SK-N-SH (cell line): ENCODE data around the gene GPATCH1. TPM values are rescaled to one million over a fixed set of nuclear protein-coding genes. Genes with fewer than 3 reads are reported as not detected.
A peak's percentile ranks its signal among the peaks of the same experiment; 100 is the strongest.

ENCODE experiments used
- CTCF ChIA-PET: fragments of 300-600, 350-600 bp; formaldehyde crosslinking; extraction: SDS; loops from one replicate; lab custom pipeline; 2021; lab: Yijun Ruan, JAX
- POLR2A ChIA-PET: fragments of 350-600 bp; sonication (Branson Sonifier 250); formaldehyde crosslinking; extraction: SDS; loops from one replicate; lab custom pipeline; 2020; ENCODE audit warnings: antibody characterized with exemption, inconsistent platforms; lab: Yijun Ruan, JAX
- DNase-seq: peaks from one replicate; pipeline ENCODE4 v3.0.0; 2012
- H2AFZ ChIP-seq: fragments of 200-600 bp; sonication (generic); 2 replicates; pipeline ENCODE4 v1.8.1; 2016; ENCODE audit warnings: antibody characterized with exemption, mild to moderate bottlenecking, low read depth
- H3F3A ChIP-seq: fragments of 200-600 bp; sonication (generic); replicated peaks from 2 replicates; pipeline ENCODE3; 2016; ENCODE audit warnings: antibody characterized with exemption, mild to moderate bottlenecking; ENCODE audit not compliant: insufficient read depth
- H3K27ac ChIP-seq, 2 experiments: fragments of 200-500 bp in 1 of 2; fragments of 200-600 bp in 1 of 2; sonication (Bioruptor generic) in 1 of 2; sonication (generic), shearing (Covaris generic) in 1 of 2; 2 replicates each; pipeline versions ENCODE4 v1.5.1 to v1.6.1; 2014 to 2016; ENCODE audit warnings: low read depth in 2 of 2, inconsistent platforms in 1 of 2, low read length in 1 of 2, mild to moderate bottlenecking in 1 of 2, mixed read lengths in 1 of 2
- H3K27me3 ChIP-seq: fragments of 200-600 bp; sonication (generic), shearing (Covaris generic); 2 replicates; pipeline ENCODE4 v1.6.1; 2016; ENCODE audit warnings: mixed run types; ENCODE audit not compliant: insufficient read depth
- H3K36me3 ChIP-seq, 2 experiments: fragments of 200-500 bp in 1 of 2; fragments of 200-600 bp in 1 of 2; sonication (Bioruptor generic) in 1 of 2; sonication (generic) in 1 of 2; replicated peaks in 1 of 2; 2 replicates each; pipeline versions ENCODE3 to v1.5.1; 2014 to 2016; ENCODE audit warnings: low read length in 1 of 2, mild to moderate bottlenecking in 1 of 2; ENCODE audit not compliant: insufficient read depth in 2 of 2, control insufficient read depth in 1 of 2
- H3K4me1 ChIP-seq, 2 experiments: fragments of 200-500 bp in 1 of 2; fragments of 200-600 bp in 1 of 2; sonication (Bioruptor generic) in 1 of 2; sonication (generic), shearing (Covaris generic) in 1 of 2; 2 replicates each; pipeline versions ENCODE4 v1.5.1 to v1.6.1; 2014 to 2016; ENCODE audit warnings: low read depth in 1 of 2, low read length in 1 of 2, mixed run types in 1 of 2; ENCODE audit not compliant: insufficient read depth in 2 of 2, control insufficient read depth in 1 of 2
- H3K4me2 ChIP-seq: fragments of 200-600 bp; sonication (generic), shearing (Covaris generic); 2 replicates; pipeline ENCODE4 v1.6.1; 2017; ENCODE audit warnings: mixed run types
- H3K4me3 ChIP-seq, 2 experiments: fragments of 200-500 bp in 1 of 2; fragments of 200-600 bp in 1 of 2; sonication (Bioruptor generic) in 1 of 2; sonication (generic), shearing (Covaris generic) in 1 of 2; 2 replicates each; pipeline versions ENCODE4 v1.5.1 to v1.8.1; 2014 to 2016; ENCODE audit warnings: low read depth in 2 of 2, inconsistent platforms in 1 of 2, low read length in 1 of 2, mild to moderate bottlenecking in 1 of 2, mixed read lengths in 1 of 2, moderate library complexity in 1 of 2
- H3K79me2 ChIP-seq: fragments of 200-600 bp; sonication (generic); 2 replicates; pipeline ENCODE4 v1.8.1; 2017; ENCODE audit warnings: mild to moderate bottlenecking; ENCODE audit not compliant: insufficient read depth
- H3K9ac ChIP-seq: fragments of 200-600 bp; sonication (generic); 2 replicates; pipeline ENCODE4 v1.6.1; 2017; ENCODE audit warnings: mixed run types
- H3K9me2 ChIP-seq: fragments of 200-600 bp; sonication (generic); 2 replicates; pipeline ENCODE4 v1.6.1; 2017; ENCODE audit warnings: mixed run types
- H3K9me3 ChIP-seq: fragments of 200-600 bp; sonication (generic); 2 replicates; pipeline ENCODE4 v1.6.1; 2017; ENCODE audit warnings: mixed run types, mild to moderate bottlenecking, moderate library complexity
- H4K20me1 ChIP-seq: fragments of 200-600 bp; sonication (generic); 2 replicates; pipeline ENCODE4 v1.6.1; 2017; ENCODE audit warnings: mild to moderate bottlenecking, mixed run types; ENCODE audit not compliant: insufficient read depth
- CTCF ChIP-seq: fragments of 200-600 bp; sonication (generic); IDR thresholded peaks from 2 replicates; pipeline ENCODE4 v1.6.1; 2017; ENCODE audit warnings: antibody characterized with exemption, mild to moderate bottlenecking, moderate library complexity
- EP300 ChIP-seq, 2 experiments: IDR thresholded peaks; 2 replicates each; pipeline versions ENCODE4 v1.4.0 to v1.6.1; 2012; ENCODE audit warnings: borderline replicate concordance in 1 of 2, low read depth in 1 of 2, low read length in 1 of 2
- EZH2phosphoT487 ChIP-seq: fragments of 200-600 bp; sonication (generic); IDR thresholded peaks from 2 replicates; pipeline ENCODE4 v1.6.1; 2017; ENCODE audit warnings: low read depth, mixed run types, mild to moderate bottlenecking, antibody characterized with exemption, moderate library complexity, borderline replicate concordance
- FOXJ3 ChIP-seq: sonication (generic); formaldehyde crosslinking; IDR thresholded peaks from 2 replicates; pipeline ENCODE4 v1.5.1; 2020; ENCODE audit warnings: mild to moderate bottlenecking, missing genetic modification reagents
- FOXM1 ChIP-seq: IDR thresholded peaks from 2 replicates; pipeline ENCODE4 v1.4.0; 2012; ENCODE audit warnings: low read depth, mild to moderate bottlenecking
- GABPA ChIP-seq: IDR thresholded peaks from 2 replicates; pipeline ENCODE4 v1.4.0; 2012; ENCODE audit warnings: low read depth, mild to moderate bottlenecking
- MXI1 ChIP-seq: IDR thresholded peaks from 2 replicates; pipeline ENCODE4 v1.6.1; 2012; ENCODE audit warnings: mild to moderate bottlenecking, low read depth, low read length, improper control_type of control experiment
- NFIC ChIP-seq: IDR thresholded peaks from 2 replicates; pipeline ENCODE4 v1.4.0; 2012; ENCODE audit warnings: borderline replicate concordance
- POLR2AphosphoS5 ChIP-seq: IDR thresholded peaks from 2 replicates; pipeline ENCODE4 v1.6.1; 2012; ENCODE audit warnings: low read depth, low read length
- RAD21 ChIP-seq: IDR thresholded peaks from 2 replicates; pipeline ENCODE4 v1.6.1; 2012; ENCODE audit warnings: mild to moderate bottlenecking, low read length
- RFX5 ChIP-seq: IDR thresholded peaks from 2 replicates; pipeline ENCODE4 v1.6.1; 2012; ENCODE audit warnings: mild to moderate bottlenecking, improper control_type of control experiment, low read length
- RXRA ChIP-seq: IDR thresholded peaks from 2 replicates; pipeline ENCODE4 v1.4.0; 2012; ENCODE audit warnings: low read depth, mild to moderate bottlenecking, borderline replicate concordance
- SIN3A ChIP-seq: IDR thresholded peaks from 2 replicates; pipeline ENCODE4 v1.6.1; 2012; ENCODE audit warnings: low read depth, mild to moderate bottlenecking, low read length, moderate library complexity, borderline replicate concordance
- TAF1 ChIP-seq: IDR thresholded peaks from 2 replicates; pipeline ENCODE4 v1.6.1; 2012; ENCODE audit warnings: low read depth, mild to moderate bottlenecking, low read length, moderate library complexity, borderline replicate concordance
- WGBS: methylation state at CpG from one replicate; pipeline ENCODE4 v1.1.6; 2017; ENCODE audit warnings: low lambda C conversion rate; 5-methylcytosine and 5-hydroxymethylcytosine counted together
- polyA plus RNA-seq, 3 experiments: library from polyadenylated mRNA; depleted of rRNA; stranded (reverse); fragments of >200 nt; gene quantifications; 2 replicates each; pipeline ENCODE4 v1.2.3, GENCODE V29; 2012
- TF ChIP-seq, protein P1 (sequence below): IDR thresholded peaks from 2 replicates; pipeline ENCODE4 v1.4.0; 2012; ENCODE audit warnings: low read depth, borderline replicate concordance
- TF ChIP-seq, protein P2 (sequence below): fragments of 150-350 bp; IDR thresholded peaks from 2 replicates; pipeline ENCODE4 v1.6.1; 2017; ENCODE audit warnings: antibody characterized with exemption, low read length, low read depth, borderline replicate concordance

GPATCH1 gene
- polyA plus RNA-seq, 1 of the 3 experiments (the other 2 are of a cell fraction), result 5.9 TPM

- no peak; the same call in 1 of the 2 replicates for TF ChIP-seq RFX5
- TF ChIP-seq, protein P1, sequence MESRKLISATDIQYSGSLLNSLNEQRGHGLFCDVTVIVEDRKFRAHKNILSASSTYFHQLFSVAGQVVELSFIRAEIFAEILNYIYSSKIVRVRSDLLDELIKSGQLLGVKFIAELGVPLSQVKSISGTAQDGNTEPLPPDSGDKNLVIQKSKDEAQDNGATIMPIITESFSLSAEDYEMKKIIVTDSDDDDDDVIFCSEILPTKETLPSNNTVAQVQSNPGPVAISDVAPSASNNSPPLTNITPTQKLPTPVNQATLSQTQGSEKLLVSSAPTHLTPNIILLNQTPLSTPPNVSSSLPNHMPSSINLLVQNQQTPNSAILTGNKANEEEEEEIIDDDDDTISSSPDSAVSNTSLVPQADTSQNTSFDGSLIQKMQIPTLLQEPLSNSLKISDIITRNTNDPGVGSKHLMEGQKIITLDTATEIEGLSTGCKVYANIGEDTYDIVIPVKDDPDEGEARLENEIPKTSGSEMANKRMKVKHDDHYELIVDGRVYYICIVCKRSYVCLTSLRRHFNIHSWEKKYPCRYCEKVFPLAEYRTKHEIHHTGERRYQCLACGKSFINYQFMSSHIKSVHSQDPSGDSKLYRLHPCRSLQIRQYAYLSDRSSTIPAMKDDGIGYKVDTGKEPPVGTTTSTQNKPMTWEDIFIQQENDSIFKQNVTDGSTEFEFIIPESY, result no peak
- no peak for TF ChIP-seq FOXM1
- no peak for TF ChIP-seq RAD21
- peak in 1 of 2 experiments; percentile 46; a peak in 1 of 4 replicates for TF ChIP-seq EP300 (IDR thresholded peaks at IDR 0.05; ENCODE audit: borderline replicate concordance in 1 of 2, low read depth in 1 of 2, low read length in 1 of 2)
- 0 out of 2 replicates have a peak, but pooled peaks have one; percentile 11 for TF ChIP-seq CTCF
- TF ChIP-seq TAF1, result no peak
- TF ChIP-seq, all 33 proteins: peak for 15
These were observed 95.9 kb downstream of the GPATCH1 start (continued) for GRCh38 chr19:33176670-33177416.

- H3K9me3 ChIP-seq, result no peaks in the 10 kb centered on the region
- WGBS, result 0% methylated on average over 13 of the region's 38 CpGs
- H3F3A ChIP-seq, result peaks cover 11% of the 10 kb centered on the region
- H4K20me1 ChIP-seq, result no peaks in the 10 kb centered on the region
- ChIA-PET CTCF (interaction anchor here (0.8 to 4.4 kb wide), 28 partner anchors 8 to 229 kb away, joined by 3 to 27 read pairs (median 4); no protein-coding TSS in a partner anchor), POLR2A (interaction anchor here (0.6 to 3.0 kb wide), 14 partner anchors 11 to 443 kb away, joined by 3 to 21 read pairs (median 4); no protein-coding TSS in a partner anchor)
- H3K36me3 ChIP-seq, result no peaks in the 10 kb centered on the region
- H3K27me3 ChIP-seq, result no peaks in the 10 kb centered on the region
- H2AFZ ChIP-seq, result peak overlapping the region; percentile 89
- peak overlapping the region; percentile 76 to 80 for H3K4me3 ChIP-seq
- peak overlapping the region; percentile 83 to 98 for H3K27ac ChIP-seq
- H3K79me2 ChIP-seq, result peaks cover 12% of the 10 kb centered on the region; the same call in 1 of the 2 replicates
- H3K9ac ChIP-seq, result peak overlapping the region; percentile 48; the same call in 1 of the 2 replicates
- TF ChIP-seq CTCF (peak; percentile 52), FOXJ3 (no peak), NFIC (no peak), GABPA (no peak), SIN3A (0 out of 2 replicates have a peak, but pooled peaks have one; percentile 2), MXI1 (peak; percentile 71; the same call in 1 of the 2 replicates), POLR2AphosphoS5 (no peak), RAD21 (peak; percentile 44), TAF1 (no peak), EZH2phosphoT487 (no peak), RXRA (no peak)
- TF ChIP-seq, protein P2, sequence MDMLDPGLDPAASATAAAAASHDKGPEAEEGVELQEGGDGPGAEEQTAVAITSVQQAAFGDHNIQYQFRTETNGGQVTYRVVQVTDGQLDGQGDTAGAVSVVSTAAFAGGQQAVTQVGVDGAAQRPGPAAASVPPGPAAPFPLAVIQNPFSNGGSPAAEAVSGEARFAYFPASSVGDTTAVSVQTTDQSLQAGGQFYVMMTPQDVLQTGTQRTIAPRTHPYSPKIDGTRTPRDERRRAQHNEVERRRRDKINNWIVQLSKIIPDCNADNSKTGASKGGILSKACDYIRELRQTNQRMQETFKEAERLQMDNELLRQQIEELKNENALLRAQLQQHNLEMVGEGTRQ, result no peak
- TF ChIP-seq, protein P1, result no peak
- H3K4me2 ChIP-seq, result peak overlapping the region; percentile 97
- no peaks in the 10 kb centered on the region for H3K9me2 ChIP-seq
- H3K4me1 ChIP-seq, result peaks cover 0 to 19% of the 10 kb centered on the region in 2 experiments; a peak in 2 of 4 replicates
- peak; percentile 77 for DNase-seq
These were observed 96.5 kb downstream of the GPATCH1 start for GRCh38 chr19:33177417-33177979.
